NCI-H2107 treated with DMSO at 0.1 percent for 48 hours (cell line): ENCODE results near the gene R3HDM2.
A peak's percentile ranks its signal among the peaks of the same experiment; 100 is the strongest.
"Not testable (repeated sequence)": the region's sequence is repeated elsewhere in the genome, so short reads cannot be mapped to it uniquely, and the experiment has no call there.

ENCODE experiments used
- DNase-seq: peaks from one replicate; lab custom pipeline; 2025; ENCODE audit not compliant: unreplicated experiment; lab: John Stamatoyannopoulos, UW

R3HDM2 gene

DNA sequence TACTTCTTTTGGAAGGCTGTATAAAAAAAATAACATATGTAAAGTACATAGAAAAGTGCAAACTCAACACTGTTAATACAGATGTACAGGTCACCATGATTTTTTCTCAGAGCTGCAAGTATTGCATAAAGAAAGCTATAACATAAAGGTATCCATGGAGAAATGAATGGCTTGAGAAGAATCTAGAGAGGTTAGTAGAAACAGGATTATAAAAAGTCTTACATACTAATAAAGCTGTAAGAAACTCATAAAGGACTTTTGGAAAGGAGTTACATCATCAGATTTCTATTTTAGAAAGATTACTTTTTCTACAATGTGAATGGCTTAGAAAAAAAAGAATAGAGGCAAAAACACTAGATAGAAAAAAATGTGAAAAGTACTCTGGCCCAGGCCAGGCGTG lies 46.4 kb downstream of the R3HDM2 start:
- no peak for DNase-seq

DNA sequence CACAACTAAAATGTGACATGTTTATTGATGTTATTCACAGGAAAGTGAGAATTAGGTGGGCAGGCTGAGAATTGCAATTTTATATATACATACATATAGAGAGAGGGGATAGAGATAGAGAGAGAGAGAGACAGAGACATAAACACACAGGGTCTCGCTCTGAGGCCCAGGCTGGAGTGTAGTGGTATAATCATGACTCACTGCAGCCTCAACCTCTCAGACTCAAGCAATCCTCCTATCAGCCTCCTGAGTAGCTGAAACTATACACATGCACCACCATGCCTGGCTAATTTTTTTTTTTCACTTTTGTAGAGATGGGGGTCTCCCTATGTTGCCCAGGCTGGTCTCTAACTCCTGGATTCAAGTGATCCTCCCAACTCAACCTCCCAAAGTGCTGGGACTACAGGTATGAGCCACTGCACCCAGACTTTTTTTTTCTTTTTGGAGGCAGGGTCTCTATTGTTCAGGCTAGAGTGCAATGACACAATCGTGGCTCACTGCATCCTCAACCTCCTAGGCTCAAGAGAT lies 49.1 kb downstream of the R3HDM2 start:
- DNase-seq = no peak

DNA sequence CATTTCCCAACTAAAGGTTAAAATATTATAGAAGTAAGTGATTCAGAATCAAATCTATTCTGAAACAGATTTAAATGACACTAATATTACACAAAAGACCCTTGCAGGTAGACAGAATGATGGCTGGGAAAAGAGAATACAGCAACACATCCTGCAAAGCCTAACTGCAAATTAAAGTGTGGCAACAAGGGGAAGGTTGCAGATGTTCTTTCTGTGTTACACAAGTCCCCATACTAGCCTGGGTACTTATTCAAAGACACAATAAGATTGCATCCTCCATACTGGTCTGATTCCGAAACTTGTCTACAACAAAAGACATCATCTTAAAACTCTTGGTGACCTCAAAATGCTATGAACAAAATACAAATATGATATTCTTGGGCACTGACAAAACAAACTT lies 50.5 kb downstream of the R3HDM2 start:
- DNase-seq = no peak

DNA sequence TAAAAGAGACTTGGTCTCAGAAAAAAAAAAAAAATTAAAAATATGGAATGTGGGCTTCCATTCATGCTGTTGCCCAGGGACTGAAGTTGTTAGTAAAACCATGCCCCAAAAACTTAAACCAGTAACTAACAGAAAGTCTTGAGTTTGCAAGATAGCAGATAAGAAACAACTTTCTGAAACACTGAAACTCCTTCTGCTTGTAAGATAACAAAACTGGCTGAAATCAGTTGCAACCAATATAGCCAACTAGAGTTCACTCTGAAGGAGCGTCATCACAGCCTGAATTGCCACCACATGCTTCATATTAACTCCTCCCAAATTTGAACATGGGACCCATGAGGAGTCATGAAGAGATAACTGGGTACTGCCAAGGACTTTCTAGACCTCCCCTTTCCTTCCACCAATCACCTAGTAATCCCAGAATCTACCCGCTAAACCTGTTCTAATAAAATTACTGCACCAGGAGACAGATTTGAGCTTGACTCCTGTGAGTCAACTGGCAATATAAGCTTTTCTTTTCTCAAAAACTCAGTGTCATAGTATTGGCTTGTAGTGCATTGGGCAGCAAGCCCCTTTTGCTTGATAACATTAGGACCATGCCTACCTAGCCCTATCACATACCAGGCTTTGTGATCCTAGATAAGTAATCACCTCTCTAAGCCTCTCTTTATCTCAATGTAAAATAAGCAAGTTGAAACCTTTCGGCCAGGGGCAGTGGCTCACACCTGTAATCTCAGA lies 53.6 kb downstream of the R3HDM2 start:
- no peak for DNase-seq

DNA sequence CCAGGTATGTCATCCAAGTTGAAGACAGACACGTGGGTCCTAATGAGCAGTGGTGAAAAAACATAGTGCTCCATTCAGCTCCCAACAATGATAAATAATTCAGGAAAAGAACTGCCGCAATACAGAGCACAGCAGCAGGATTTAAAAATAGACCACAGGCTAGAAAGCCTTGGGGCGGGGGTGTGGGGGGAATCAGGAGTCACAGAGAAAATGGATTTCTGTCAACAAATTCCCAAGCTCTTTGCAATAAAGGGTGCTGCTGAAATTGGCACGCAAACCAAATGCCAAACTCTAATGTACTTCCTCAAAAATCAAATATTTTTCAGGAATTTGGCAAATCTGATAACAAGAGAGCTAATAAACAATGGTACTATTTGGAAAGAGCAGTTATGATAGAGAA lies 58.6 kb downstream of the R3HDM2 start:
- no peak for DNase-seq

DNA sequence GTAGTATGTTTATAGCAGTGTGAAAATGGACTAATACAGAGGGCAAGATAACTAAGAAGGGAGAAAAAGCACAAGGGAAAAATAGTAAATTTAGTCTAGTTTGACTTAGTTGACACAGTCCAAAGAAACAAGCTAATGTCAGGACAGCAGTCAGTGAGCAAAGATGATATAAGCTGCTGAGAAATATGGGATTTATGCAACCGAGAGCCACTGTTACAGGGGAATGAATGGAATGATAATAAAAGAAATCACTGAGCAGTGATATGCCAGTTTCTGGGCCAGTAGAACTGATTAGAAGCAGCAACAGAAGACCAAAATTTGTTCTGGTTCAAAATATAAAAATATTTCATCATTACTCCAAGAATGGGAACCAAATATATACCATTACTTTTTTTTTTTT lies 60.1 kb downstream of the R3HDM2 start:
- DNase-seq = no peak

DNA sequence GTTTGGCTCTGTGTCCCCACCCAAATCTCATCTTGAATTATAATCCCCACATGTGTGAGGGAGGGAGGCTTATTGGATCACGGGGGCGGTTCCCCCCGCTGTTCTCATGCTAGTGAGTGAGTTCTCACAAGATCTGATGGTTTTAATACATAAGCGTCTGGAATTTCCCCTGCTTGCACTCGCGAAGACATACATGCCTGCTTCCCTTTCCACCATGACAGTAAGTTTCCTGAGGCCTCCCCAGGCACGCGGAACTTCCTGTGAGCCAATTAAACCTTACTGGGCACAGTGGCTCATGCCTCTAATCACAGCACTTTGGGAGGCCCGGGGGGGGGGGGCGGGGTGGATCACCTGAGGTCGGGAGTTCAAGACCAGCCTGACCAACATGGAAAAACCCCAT lies 60.8 kb downstream of the R3HDM2 start:
- no peak for DNase-seq

DNA sequence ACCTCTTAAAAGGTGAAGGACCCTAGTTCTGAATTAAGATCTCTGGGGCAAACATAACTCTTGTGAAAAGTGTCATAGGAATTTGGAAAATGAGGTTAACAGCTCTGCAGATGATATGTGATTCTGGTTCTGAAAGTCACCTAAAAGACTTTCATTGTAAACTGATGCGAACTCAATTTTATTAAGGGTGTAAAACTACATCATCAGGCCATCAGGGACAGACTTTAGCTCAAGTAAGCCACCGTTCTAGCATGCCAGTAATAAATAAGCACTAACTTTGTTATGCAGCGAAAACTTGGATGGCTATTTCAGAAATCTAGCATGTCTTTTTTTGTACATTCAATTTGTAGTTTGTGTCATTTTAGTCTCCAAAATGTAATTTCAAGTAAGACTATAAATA lies 61.6 kb downstream of the R3HDM2 start:
- DNase-seq = no peak

DNA sequence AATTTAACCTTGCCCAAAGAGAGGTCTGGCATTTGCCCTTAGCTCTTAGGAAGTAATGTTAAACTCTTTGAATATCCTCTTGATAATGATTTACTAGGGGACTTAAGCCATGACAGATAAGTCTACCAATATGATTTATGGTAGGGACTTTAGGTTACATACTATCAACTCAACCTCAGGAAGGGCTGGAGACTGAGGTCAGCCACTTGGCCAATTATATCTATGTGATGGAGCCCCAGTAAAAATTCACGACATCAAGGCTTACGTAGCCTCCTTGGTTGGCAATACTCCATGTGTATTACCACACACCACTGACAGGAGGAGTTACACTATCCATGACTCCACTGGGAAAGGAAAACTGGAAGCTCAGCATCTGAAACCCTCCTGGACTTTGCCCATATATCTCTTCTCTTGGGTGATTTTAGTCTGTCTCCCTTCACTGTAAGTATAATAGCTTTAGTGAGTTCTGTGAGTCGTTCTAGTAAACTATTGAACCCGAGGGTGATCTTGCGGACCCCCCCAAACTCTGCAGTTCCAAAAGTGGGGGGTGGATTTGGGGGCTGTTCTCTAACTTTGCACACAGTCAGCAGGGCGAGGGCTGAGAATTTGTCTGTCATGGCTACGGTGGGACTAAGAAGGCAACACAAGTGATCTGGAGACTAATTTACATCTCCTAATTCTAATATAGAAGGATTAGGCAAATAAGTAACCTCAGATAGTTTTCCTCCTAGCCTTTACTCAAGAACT lies 62.3 kb downstream of the R3HDM2 start:
- no peak for DNase-seq

DNA sequence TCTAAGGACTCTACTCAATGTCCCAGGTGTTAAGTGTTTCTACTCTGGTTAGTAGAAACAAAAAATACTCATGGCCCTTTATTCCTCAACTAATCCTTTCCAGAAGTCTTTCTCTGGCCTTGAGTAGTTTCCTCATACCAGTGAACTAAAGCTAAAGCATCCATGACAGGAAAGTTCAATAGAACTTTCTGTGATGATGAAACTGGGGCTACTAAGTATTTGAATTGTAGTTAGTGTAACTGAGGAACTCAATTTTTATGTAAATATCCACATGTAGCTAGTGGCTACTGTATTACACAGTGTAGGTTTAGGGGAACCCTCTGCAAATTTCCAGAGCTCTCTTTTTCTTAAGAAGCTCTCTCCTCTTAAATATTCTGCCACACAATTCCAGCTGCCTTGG lies 63.7 kb downstream of the R3HDM2 start:
- no peak for DNase-seq

DNA sequence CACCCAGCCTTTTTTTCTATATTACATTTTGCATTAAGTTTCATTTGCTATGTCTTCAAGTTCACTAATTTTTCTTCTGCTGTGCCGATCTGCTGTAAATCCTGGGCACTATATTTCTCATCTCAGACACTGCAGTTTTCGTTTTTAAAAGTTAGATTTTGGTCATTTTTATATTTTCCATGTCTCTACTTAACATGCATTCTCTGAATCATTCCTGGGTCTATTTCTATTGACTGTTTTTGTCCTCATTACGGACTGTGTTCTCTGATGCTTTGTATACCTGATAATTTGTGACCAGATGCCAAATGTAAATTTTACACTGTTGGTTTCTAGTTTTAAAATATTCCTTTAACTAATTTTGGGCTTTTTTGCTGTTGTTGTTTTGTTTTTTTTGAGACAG lies 64.5 kb downstream of the R3HDM2 start:
- DNase-seq = no peak

DNA sequence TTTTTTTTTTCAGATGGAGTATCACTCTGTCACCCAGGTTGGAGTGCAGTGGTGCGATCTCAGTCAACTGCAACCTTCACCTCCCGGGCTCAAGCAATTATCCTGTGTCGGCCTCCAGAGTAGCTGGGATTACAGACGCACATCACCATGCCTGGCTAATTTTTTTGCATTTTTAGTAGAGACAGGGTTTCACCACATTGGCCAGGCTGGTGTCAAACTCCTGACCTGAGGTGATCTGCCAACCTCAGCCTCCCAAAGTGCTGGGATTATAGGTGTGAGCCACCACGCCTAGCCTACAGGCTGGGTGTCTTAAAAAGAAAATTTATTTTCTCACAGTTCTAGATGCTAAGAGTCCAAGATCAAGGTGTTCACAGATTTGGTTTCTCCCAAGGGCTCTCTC lies 66.7 kb downstream of the R3HDM2 start:
- DNase-seq = not testable (repeated sequence)

DNA sequence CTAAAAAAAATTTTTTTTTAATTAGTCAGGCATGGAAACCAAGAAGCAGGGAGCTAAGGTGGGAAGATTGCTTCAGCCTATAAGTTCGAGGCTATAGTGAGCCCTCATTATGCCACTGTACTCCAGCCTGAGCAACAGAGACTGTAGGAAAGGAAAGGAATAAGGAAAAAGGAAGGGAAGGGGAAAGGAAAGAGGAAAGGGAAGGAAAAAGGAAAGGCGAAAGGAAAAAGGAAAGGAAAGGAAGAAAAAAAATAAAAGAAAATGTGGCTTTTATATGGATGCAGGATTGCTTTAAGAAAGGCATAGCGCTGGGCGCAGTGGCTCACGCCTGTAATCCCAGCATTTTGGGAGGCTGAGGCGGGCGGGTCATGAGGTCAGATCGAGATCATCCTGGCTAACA lies 70.4 kb downstream of the R3HDM2 start:
- no peak for DNase-seq

DNA sequence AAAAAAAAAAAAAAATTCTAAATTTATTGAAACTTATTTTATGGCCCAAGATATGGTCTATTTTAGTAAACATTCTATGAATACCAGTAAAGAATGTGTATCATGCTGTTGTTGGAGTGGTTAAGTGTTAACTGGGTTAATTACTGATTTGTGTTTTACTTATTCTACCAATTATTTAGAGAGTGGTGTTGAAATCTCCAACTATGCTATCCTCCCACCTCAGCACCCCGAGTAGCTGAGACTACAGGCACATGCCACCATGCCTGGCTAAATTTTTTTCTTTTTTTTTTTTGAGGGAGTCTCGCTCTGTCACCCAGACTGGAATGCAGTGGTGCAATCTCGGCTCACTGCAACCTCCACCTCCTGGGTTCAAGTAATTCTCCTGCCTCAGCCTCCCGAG lies 72.2 kb downstream of the R3HDM2 start:
- no peak for DNase-seq

DNA sequence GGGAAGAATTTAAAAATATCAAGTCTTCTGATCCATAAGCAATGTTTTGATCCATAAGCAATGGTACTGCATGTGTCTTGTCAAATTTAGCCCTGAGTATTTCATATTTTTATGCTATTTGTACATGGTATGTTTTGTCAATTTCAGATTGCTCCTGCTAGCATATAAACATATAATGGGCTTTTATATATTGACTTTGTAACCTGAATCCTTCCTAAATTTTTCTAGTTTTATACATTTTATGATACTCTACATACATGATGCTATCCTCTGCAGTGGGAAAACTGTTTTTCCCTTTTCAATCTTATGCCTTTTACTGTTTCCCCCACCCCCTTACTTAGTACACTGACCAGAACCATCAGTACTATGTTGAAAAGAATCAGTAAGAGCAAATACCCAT lies 75.1 kb downstream of the R3HDM2 start:
- no peak for DNase-seq

DNA sequence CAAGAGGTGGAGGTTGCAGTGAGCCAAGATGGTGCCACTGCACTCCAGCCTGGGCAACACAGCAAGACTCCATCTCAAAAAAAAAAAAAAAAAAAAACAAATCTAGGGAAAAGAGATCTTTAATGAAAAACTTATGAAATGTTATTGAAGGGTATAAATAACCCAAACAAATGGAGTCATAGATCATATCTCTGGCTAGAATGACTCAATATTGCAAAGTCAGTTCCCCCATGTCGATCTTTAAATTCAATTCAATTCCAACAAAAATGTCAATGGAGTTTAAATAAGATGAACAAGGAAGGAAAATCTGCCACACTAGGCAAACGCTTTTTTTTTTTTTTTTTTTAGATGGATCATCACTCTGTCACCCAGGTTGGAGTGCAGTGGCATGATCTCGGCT lies 78.7 kb downstream of the R3HDM2 start:
- no peak for DNase-seq

DNA sequence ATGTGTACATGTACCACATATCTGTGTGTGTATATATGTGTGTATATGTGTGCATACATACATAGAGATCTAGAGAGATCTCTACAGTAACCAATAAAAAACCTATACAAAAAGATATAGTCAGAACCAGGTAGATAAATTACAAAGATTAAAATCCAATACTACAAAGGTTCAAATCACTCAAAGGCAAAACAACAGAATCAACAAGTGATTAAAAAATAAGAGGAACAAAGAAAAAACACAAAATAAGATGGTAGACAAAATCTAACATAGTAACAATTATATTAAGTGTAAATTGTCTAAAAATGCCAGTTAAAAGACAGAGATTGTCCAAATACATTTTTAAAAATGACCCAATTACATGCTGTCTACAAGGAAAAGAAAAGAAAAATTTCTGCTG lies 83.6 kb downstream of the R3HDM2 start:
- no peak for DNase-seq

DNA sequence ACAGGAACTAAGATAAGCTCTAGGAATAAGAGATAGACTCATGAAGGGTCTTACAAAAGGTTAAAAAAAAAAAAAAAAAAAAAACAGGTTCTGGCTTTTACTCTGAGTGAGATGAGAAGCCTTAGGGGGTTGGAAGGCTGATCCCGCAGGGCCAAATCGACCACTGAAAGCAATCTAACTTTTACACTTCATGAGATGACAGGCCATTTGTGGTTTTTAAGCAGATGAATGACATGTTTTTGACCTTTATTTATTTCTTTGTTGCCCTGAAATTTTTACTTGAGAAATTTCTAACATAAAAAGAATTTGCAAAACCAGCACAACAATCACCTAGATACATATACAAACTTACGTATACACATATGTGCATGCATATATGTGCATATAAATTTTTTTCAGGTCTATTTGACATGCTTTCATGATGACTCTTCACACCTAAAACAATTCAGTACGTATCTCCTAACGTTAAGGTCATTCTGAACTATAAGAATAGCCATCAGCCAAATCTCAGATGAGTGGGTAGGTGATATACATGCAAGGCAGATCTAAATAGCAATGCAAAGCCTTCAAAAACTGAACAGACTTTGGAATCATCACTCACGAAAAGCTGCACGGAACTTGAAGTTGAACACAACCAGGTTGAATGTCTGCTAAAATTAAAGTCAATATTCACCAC lies 87.0 kb downstream of the R3HDM2 start:
- DNase-seq = no peak

DNA sequence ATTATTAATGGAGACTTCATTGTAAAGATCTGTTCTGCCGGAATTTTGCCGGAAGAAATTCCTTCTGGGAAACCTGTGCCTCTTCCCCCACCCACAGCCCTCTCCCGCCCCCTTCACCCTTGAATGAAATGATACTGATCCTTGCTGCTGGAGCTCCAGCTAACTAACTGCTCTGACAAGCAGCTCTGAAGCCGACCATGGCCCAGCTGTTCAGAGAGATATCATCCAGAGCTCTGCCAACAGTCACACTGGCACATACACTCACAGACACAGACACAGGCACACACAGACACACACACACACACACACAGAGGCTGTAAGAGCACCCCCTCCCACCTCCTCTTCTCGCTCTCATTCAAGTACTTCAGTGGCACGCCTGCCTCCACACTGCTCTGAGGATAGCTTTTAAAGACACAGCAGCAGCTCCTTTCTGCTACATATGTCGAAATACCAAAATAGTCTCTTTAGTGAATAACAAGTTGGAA lies 88.6 kb downstream of the R3HDM2 start:
- peak; percentile 5 for DNase-seq

DNA sequence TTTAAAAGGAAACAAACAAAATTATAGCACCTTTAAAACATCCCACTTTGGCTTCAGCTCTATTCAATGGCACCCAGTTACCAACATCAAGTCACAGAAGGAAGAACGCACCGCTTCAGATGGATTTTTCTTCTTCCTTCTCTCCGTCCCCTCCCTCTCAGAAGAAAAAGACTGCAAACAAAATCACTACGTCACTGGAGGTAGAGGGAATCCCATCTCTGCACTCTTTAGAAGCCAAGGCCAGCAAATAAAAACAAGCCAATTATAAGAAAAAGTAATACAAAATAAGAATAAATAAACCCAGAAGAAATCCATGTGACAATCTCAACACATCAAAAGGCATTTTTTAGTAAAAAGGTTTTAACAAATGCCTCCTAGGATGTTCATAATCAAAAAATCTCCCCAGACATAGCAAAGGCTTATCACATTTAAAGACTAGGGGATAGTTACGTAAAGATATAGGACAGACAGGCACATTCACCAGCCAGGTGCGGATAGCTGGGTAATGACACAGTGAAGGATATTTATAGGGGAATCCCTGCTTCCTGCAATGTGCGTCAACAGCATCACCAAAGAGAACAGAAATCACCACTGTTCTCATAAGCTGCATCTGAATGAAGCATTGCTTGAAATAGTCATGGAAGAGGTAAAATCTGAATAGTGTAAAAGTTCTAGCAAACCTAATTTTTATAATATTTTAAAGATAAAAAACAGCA lies 89.4 kb downstream of the R3HDM2 start:
- DNase-seq = no peak

DNA sequence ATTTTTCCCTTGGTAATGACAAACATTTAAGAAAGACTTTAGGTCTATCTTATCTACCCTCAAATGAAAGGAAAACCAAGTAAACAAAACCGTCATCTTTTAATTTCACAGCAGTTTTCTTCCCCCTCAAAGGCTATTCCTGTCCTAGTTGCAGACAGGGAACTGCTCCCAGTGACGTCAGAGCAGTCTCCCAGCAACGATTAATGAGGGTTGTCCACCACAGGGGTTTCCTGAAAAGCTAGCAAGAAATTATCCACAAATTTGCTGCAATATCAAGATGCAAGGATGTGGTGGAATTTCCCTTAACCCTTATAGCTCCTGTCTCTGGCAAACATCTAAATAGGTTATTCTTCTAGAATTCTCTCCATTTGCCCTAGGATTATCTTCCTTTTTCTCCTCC lies 90.7 kb downstream of the R3HDM2 start:
- DNase-seq = no peak
